Calu3 (cell line): Measurements from ENCODE around the gene KCND2. TPM values are rescaled to one million over a fixed set of nuclear protein-coding genes. Genes with fewer than 3 reads are reported as not detected.

Experiments used
- BruUV-seq: library from RNA; stranded (reverse); fragments of 400-500 nt; replicated peaks from 2 replicates; lab custom pipeline; 2021; lab: Mats Ljungman, UMichigan
- CTCF ChIA-PET: fragments of 300-600 bp; sonication (Branson Sonifier 250); formaldehyde crosslinking; loops from one replicate; lab custom pipeline; 2022; ENCODE audit warnings: antibody characterized with exemption; lab: Charles Lee
- DNase-seq: peaks from one replicate; pipeline ENCODE4 v3.0.0; 2022
- H3K27ac Mint-ChIP-seq: one replicate; pipeline ENCODE4 v1.8.0; 2022; ENCODE audit warnings: mixed read lengths; ENCODE audit not compliant: unreplicated experiment
- H3K27me3 Mint-ChIP-seq: one replicate; pipeline ENCODE4 v1.8.0; 2022; ENCODE audit warnings: mixed read lengths; ENCODE audit not compliant: unreplicated experiment
- H3K36me3 Mint-ChIP-seq: one replicate; pipeline ENCODE4 v1.8.0; 2022; ENCODE audit warnings: mild to moderate bottlenecking, moderate library complexity, mixed read lengths; ENCODE audit not compliant: insufficient read depth, unreplicated experiment
- H3K4me1 Mint-ChIP-seq: one replicate; pipeline ENCODE4 v1.8.0; 2022; ENCODE audit warnings: mild to moderate bottlenecking, low read depth, mixed read lengths; ENCODE audit not compliant: unreplicated experiment
- H3K4me3 Mint-ChIP-seq: one replicate; pipeline ENCODE4 v1.8.0; 2022; ENCODE audit warnings: mild to moderate bottlenecking, low read depth, moderate library complexity, mixed read lengths; ENCODE audit not compliant: unreplicated experiment
- H3K9me3 Mint-ChIP-seq: one replicate; pipeline ENCODE4 v1.8.0; 2022; ENCODE audit warnings: low read depth, mixed read lengths; ENCODE audit not compliant: unreplicated experiment
- intact Hi-C: fragments of 100-400 bp; cut with micrococcal nuclease; formaldehyde crosslinking; loops from one replicate; pipeline ENCODE4 v1.10.0; 2022; ENCODE audit not compliant: unreplicated experiment
- total RNA-seq: library from RNA; stranded (reverse); gene quantifications from 2 replicates; pipeline ENCODE4 v1.2.3, GENCODE V29; 2022
- TF ChIP-seq, protein P1 (sequence below): fragments of 200-600 bp; IDR thresholded peaks from one replicate; pipeline ENCODE4 v1.8.0; 2022; ENCODE audit warnings: antibody characterized with exemption; ENCODE audit not compliant: unreplicated experiment

The KCND2 gene
- total RNA-seq, 1 experiment from 2014 or later: 1.2 TPM

DNA sequence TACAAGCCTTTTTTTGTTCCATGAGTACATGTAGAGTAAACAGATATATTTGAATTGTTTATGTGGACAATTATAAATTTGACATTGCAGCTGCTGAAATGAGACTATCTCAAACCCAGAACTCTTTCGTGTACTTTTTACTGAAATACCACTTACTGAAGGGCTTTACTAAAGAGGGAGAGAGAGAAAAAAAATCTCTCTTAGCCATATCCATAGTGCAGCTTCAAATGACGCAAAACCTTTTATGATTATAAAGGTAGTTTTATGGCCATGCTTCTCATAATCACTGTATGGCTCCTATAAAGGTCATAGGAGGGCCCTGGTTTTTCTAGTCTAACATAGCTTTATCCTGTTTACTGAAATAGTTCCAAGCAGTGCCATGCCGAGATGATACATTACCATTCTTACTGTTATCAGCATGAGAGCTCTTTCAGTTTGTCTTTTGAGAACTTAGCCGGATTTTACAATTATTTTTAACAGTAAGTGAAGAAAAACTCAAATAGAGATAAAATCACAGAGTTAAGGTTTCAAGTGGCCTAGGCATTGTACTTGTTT is 35.1 kb downstream of the KCND2 start:
- CTCF ChIA-PET: no interaction called here
- no TSS peak for BruUV-seq
- intact Hi-C loops: no loop called here

DNA sequence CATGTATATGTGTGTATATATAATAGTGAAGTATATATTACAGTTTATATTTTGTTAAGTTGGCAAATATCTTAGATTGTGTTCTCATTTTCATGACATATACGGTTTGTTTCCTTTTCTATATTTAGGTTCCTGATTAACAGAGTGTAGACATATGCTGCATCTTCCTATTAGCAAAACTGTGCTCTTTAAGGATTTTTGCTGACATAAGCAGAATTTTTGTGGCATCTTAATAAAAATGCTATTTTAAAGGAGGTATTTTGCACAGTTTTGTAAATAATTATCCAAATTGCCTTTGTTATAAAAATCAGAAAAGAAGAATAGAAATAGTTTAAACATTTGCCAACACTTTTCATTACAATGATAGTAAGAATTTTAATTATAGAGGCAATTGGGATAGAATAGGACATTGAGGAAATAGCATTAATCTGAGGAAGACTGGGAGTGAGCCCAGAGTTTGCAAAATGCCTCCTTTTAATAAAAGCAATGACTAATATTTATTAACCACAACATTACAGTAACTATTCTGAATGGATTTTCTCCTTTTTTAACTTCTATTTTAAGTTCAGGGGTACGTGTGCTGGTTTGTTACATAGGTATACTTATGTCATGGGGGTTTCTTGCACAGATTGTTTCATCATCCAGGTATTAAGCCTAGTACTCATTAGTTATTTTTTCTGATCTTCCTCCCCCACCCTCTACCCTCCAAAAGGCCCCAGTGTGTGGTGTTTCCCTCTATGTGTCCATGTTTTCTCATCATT is 38.2 kb downstream of the KCND2 start:
- BruUV-seq: no TSS peak
- no peaks in the 10 kb centered on the region for H3K27me3 Mint-ChIP-seq
- CTCF ChIA-PET: no interaction called here
- H3K9me3 Mint-ChIP-seq: no peaks in the 10 kb centered on the region
- intact Hi-C loops: no loop called here
- no peaks in the 10 kb centered on the region for H3K36me3 Mint-ChIP-seq
- DNase-seq: no peak
- H3K4me1 Mint-ChIP-seq: no peaks in the 10 kb centered on the region
- no peak overlapping the region for H3K4me3 Mint-ChIP-seq
- TF ChIP-seq, protein P1, sequence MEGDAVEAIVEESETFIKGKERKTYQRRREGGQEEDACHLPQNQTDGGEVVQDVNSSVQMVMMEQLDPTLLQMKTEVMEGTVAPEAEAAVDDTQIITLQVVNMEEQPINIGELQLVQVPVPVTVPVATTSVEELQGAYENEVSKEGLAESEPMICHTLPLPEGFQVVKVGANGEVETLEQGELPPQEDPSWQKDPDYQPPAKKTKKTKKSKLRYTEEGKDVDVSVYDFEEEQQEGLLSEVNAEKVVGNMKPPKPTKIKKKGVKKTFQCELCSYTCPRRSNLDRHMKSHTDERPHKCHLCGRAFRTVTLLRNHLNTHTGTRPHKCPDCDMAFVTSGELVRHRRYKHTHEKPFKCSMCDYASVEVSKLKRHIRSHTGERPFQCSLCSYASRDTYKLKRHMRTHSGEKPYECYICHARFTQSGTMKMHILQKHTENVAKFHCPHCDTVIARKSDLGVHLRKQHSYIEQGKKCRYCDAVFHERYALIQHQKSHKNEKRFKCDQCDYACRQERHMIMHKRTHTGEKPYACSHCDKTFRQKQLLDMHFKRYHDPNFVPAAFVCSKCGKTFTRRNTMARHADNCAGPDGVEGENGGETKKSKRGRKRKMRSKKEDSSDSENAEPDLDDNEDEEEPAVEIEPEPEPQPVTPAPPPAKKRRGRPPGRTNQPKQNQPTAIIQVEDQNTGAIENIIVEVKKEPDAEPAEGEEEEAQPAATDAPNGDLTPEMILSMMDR: no peak
- H3K27ac Mint-ChIP-seq: no peak overlapping the region

More for the DNA sequence above, 35.1 kb downstream of the KCND2 start:
- no peaks in the 10 kb centered on the region for H3K36me3 Mint-ChIP-seq
- TF ChIP-seq, protein P1: no peak
- H3K4me3 Mint-ChIP-seq: no peak overlapping the region
- no peaks in the 10 kb centered on the region for H3K4me1 Mint-ChIP-seq
- H3K9me3 Mint-ChIP-seq: no peaks in the 10 kb centered on the region
- no peak for DNase-seq
- no peaks in the 10 kb centered on the region for H3K27me3 Mint-ChIP-seq
- H3K27ac Mint-ChIP-seq: no peak overlapping the region

DNA sequence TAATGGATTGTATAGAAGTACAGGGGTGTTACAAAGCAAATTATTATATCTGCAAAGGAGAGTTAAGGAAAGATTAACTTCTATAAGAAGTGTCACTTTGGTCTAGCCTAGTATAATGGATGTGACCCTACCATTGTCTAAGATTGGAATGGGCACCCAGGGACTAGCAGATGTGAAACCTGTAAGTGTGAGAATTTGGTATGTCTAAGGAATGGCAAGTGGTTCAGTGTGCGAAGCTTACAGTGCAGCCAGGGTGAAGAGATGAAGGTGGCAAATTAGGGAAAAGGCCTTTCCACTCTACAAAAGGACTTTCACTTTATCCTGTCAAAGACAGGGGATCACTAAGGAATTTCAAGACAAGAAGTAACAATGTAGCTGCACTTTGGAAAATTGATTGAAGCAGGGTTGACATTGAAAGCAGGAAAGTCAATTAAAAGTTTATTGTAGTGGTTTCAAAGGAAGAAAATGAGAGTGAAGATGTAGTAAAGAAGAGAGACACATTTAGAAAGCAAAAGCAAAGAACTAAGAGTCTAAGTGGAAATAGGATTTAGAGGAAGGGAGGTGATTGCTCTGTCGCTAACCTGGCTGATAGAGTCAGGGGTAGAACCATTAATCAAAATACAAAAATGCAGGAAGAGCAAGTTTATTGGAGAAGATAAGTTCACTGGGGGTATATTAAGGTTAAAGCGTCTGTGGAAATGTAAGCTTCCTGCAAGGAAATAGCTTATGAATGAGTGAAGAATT is 47.4 kb downstream of the KCND2 start:
- Mint-ChIP-seq H3K27ac (no peak overlapping the region), H3K27me3 (no peaks in the 10 kb centered on the region), H3K4me1 (peaks cover 8% of the 10 kb centered on the region), H3K9me3 (no peaks in the 10 kb centered on the region), H3K36me3 (no peaks in the 10 kb centered on the region), H3K4me3 (no peak overlapping the region)
- intact Hi-C loops: no loop called here
- TF ChIP-seq, protein P1: no peak
- no TSS peak for BruUV-seq
- CTCF ChIA-PET: interaction anchor here (0.6 kb wide), 1 partner anchor 83 kb away, joined by 8 read pairs; no protein-coding TSS in a partner anchor
- no peak for DNase-seq

DNA sequence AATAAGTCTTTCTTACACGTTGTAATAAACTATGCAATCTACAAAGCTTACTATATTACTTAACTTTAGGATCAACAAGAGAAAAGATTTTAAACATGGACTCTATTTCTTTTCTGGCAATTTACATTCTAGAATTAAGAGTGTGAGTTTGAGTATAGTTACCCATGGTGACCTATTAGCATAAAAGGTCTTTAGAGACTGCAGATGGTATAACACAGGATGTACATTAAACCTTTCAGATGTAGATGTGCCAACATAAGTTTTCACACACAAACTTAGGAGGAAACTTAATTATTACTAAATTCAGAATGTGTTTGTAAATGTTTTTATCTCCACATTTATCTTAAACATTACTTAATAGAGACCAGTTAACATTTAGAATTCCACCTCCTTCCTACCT is 54.1 kb downstream of the KCND2 start:
- Mint-ChIP-seq H3K36me3 (no peaks in the 10 kb centered on the region), H3K4me3 (no peak overlapping the region), H3K27me3 (no peaks in the 10 kb centered on the region), H3K4me1 (no peaks in the 10 kb centered on the region), H3K27ac (no peak overlapping the region), H3K9me3 (no peaks in the 10 kb centered on the region)
- BruUV-seq: no TSS peak
- intact Hi-C loops: no loop called here
- CTCF ChIA-PET: no interaction called here
- TF ChIP-seq, protein P1: no peak
- no peak for DNase-seq
